NCI-H1092 (cell line): ENCODE results near the gene GABARAPL1.
"Not testable (repeated sequence)": the region's sequence is repeated elsewhere in the genome, so short reads cannot be mapped to it uniquely, and the experiment has no call there.

Experiments
- DNase-seq: peaks from one replicate; lab custom pipeline; 2025; lab: John Stamatoyannopoulos, UW

The GABARAPL1 gene

GRCh38 chr12:10212739-10213131, at the start of gene GABARAPL1:
TSS of gene GABARAPL1 (plus strand) at chr12:10212877. CDS start at chr12:10213130, 253 bp downstream.
- no peak for DNase-seq

GRCh38 chr12:10163084-10163483, 49.6 kb upstream of the GABARAPL1 start:
- no peak for DNase-seq

- no peak for DNase-seq
Observed at GRCh38 chr12:10165421-10165820, 47.3 kb upstream of the GABARAPL1 start.

- no peak for DNase-seq
Observed at GRCh38 chr12:10167599-10167998, 45.1 kb upstream of the GABARAPL1 start.

- no peak for DNase-seq
Observed at GRCh38 chr12:10169104-10169503, 43.6 kb upstream of the GABARAPL1 start.

- no peak for DNase-seq
Observed at GRCh38 chr12:10170216-10170615, 42.5 kb upstream of the GABARAPL1 start.

GRCh38 chr12:10171973-10172728, 40.5 kb upstream of the GABARAPL1 start, which contains the start of gene OLR1:
TSS of gene OLR1 (minus strand) at chr12:10172132. CDS start at chr12:10172077, 55 bp downstream.
- DNase-seq = no peak

GRCh38 chr12:10174986-10175614, 37.6 kb upstream of the GABARAPL1 start:
- no peak for DNase-seq

- no peak for DNase-seq
Observed at GRCh38 chr12:10175846-10176636, 36.6 kb upstream of the GABARAPL1 start.

GRCh38 chr12:10178821-10179220, 33.9 kb upstream of the GABARAPL1 start, which contains the start of gene TMEM52B:
TSS of gene TMEM52B (plus strand) at chr12:10179032. CDS start at chr12:10179575, 543 bp downstream.
- DNase-seq = no peak

GRCh38 chr12:10179776-10180181, 32.9 kb upstream of the GABARAPL1 start:
- DNase-seq = no peak

GRCh38 chr12:10182354-10183049, 30.2 kb upstream of the GABARAPL1 start:
- DNase-seq = no peak

GRCh38 chr12:10184261-10184843, 28.3 kb upstream of the GABARAPL1 start:
- DNase-seq = no peak

GRCh38 chr12:10186299-10186698, 26.4 kb upstream of the GABARAPL1 start:
- DNase-seq = no peak

- DNase-seq = not testable (repeated sequence)
Observed at GRCh38 chr12:10186958-10187357, 25.7 kb upstream of the GABARAPL1 start.

- no peak for DNase-seq
Observed at GRCh38 chr12:10189653-10190052, 23.0 kb upstream of the GABARAPL1 start.

- no peak for DNase-seq
Observed at GRCh38 chr12:10190558-10191388, 21.9 kb upstream of the GABARAPL1 start.

GRCh38 chr12:10191865-10192264, 20.8 kb upstream of the GABARAPL1 start:
- no peak for DNase-seq

- no peak for DNase-seq
Observed at GRCh38 chr12:10194160-10194670, 18.5 kb upstream of the GABARAPL1 start.

GRCh38 chr12:10196210-10196609, 16.5 kb upstream of the GABARAPL1 start:
- DNase-seq = no peak
